RCC 7860 (cell line): ENCODE measurements around the gene ZNF200.
"Not testable (repeated sequence)": the region's sequence is repeated elsewhere in the genome, so short reads cannot be mapped to it uniquely, and the experiment has no call there.

Source experiments
- DNase-seq: peaks from one replicate; pipeline ENCODE4 v3.0.0-alpha.2; 2015; ENCODE audit warnings: low spot score
- FAIRE-seq: peaks from 2 replicates; lab custom pipeline; 2012; peaks lifted over from hg19 to GRCh38; lab: Jason Lieb, UNC

The ZNF200 gene

DNA sequence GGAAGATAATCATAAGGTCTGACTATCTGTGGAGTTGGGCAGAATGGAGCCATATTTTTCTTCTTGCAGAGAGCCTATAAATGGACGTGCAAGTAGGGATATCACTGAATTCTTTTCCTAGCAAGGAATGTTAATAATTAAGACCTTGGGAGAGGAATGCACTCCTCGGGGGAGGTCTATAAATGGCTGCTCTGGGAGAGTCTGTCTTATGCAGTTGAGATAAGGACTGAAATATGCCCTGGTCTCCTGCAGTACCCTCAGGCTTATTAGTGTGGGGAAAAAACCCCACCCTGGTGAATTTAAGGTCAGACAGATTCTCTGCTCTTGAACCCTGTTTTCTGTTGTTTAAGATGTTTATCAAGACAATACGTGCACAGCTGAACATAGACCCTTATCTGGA lies 29.0 kb downstream of the ZNF200 start:
- FAIRE-seq, DNase-seq: not testable (repeated sequence)

DNA sequence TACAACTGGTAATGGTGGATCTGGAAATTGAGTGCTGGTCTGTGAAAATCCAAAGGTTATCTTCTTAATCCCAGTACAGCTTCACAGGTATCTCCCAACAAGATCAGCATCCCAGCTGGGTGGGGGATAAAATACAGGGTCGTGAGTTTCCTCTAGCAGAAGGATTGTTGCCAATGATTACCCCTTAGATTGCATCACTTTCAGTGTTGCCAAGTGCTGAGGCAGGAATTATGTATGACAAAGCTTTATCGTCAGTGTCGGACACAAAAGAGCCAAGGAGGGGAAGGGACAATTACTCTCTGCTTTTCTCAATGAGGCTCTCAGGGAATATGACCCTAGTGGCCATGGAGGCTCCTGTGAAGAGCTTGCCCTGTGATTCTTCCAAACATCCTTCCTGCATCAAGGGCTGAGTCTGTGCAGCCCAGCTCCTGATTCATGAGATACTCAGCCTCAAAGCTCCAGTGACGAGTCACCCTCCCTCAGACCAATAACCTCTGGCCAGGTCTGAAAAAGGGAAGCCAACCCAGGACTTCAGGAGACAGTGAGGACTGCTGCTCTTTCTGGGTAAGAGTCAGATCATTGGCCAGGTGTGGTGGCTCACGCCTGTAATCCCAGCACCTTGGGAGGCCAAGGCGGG lies 31.9 kb downstream of the ZNF200 start:
- no peak for FAIRE-seq
- no peak for DNase-seq

DNA sequence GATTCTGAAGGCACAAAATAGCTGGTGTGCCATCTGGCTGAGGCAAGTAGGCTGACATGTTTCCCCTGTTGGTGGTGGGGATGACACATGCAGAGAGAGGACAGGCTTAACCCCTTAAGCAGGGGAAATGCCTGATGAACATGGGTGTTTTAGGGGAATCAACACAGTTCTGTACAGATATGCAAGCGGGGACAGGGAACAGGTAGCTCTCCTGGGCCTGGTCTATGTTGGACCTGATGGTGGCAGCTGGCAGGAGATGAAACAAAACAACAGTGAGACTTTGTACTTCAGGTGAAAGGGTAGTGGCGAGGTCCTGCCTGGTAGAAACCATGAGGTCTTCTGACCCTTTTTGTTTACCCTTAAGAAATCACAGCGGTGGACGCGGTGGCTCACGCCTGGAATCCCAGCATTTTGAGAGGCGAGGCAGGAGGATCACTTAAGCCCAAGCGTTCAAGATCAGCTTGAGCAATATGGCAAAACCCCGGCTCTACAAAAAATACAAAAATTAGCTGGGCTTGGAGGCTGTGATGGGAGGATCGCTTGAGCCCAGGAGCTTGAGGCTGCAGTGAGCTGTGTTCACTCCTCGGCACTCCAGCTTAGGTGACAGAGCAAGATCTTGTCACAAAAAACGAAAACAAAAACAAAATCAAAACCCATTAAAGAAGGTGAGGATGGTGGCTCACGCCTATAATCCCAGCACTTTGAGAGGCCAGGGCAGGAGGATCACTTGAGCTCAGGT lies 36.5 kb downstream of the ZNF200 start:
- DNase-seq (no peak), FAIRE-seq (no peak)

DNA sequence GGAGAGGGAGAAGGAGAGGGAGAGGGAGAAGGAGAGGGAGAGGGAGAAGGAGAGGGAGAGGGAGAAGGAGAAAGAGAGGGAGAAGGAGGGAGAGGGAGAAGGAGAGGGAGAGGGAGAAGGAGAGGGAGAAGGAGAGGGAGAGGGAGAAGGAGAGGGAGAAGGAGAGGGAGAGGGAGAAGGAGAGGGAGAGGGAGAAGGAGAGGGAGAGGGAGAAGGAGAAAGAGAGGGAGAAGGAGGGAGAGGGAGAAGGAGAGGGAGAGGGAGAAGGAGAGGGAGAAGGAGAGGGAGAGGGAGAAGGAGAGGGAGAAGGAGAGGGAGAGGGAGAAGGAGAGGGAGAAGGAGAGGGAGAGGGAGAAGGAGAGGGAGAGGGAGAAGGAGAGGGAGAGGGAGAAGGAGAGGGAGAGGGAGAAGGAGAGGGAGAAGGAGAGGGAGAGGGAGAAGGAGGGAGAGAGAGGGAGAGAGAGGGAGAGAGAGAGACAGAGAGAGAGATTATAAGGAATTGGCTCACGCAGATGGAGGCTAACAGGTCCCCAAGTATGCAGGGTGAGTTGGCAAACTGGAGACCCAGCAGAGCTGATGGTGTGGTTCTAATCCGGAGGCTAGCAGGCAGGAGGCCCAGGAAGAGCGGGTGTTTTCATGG lies 37.1 kb downstream of the ZNF200 start:
- not testable (repeated sequence) for DNase-seq, FAIRE-seq

DNA sequence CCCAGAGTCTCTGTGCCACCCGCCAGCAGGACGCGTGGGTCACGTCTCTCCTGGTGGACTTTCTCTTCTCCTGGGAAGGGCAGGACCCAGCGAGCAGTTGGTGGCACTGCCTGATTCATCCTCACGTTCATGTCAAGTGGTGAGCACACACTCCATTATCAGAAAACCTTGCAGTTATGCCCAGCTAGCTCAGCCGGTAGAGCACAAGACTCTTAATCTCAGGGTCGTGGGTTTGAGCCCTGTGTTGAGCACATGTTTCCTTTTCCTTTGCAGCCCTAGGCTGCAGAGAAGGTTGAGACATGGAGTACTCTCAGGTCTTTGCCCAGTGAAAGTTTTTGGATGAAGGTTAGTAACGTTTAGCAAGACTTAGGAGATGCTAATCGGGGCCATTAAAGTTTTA lies 39.0 kb downstream of the ZNF200 start:
- FAIRE-seq (no peak), DNase-seq (peak; percentile 23)

DNA sequence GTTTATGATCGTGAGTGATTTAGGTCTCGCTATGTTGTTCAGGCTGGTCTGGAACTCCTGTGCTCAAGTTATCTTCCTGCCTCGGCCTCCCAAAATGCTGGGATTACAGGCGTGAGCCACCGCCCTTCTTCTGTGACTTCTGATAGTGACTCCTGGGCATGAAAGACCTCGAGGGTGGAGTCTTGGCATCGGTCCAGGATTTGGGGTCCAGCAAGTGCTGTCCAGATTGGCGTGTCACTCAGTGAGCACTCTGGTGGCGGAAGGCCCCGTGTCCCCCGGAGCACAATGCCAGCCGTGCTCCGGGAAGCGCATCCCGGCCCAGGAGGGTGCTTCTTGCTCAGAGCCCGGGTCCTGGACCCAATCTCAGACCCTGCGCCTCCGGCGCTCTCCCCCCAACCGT lies 40.2 kb downstream of the ZNF200 start:
- FAIRE-seq = no peak
- DNase-seq = no peak

GRCh38 chr16:3193221-3194212 lies 41.4 kb downstream of the ZNF200 start:
- FAIRE-seq (no peak), DNase-seq (peak; percentile 47)

GRCh38 chr16:3192476-3193019 lies 42.4 kb downstream of the ZNF200 start:
- no peak for FAIRE-seq
- no peak for DNase-seq

GRCh38 chr16:3190949-3191353 lies 44.0 kb downstream of the ZNF200 start:
- DNase-seq (no peak), FAIRE-seq (no peak)

DNA sequence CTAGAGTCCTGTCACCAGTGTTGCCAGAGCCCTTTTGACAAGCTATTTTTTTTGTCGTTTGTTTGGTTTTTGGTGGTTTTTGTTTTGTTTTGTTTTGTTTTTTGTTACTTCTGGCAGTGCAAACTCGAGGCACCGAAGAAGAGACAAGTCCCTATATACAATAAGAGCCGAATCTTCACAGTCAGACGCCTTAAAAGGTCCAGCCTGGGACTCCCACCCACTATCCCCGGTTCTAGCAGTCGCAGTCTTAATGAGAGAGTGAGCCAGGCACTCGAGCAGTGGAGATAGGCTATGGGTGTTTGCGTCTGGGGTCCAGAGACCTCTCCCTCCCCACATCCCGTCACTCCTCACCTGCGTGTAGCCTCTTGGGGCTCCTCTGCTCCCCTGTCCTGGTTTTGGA lies 45.1 kb downstream of the ZNF200 start:
- no peak for FAIRE-seq

GRCh38 chr16:3188925-3189825 lies 45.8 kb downstream of the ZNF200 start:
- peak; percentile 63 for DNase-seq
- no peak for FAIRE-seq

More for the DNA sequence above, 45.1 kb downstream of the ZNF200 start:
- no peak for DNase-seq

GRCh38 chr16:3188675-3188924 lies 46.4 kb downstream of the ZNF200 start:
- no peak for FAIRE-seq
- DNase-seq = no peak

DNA sequence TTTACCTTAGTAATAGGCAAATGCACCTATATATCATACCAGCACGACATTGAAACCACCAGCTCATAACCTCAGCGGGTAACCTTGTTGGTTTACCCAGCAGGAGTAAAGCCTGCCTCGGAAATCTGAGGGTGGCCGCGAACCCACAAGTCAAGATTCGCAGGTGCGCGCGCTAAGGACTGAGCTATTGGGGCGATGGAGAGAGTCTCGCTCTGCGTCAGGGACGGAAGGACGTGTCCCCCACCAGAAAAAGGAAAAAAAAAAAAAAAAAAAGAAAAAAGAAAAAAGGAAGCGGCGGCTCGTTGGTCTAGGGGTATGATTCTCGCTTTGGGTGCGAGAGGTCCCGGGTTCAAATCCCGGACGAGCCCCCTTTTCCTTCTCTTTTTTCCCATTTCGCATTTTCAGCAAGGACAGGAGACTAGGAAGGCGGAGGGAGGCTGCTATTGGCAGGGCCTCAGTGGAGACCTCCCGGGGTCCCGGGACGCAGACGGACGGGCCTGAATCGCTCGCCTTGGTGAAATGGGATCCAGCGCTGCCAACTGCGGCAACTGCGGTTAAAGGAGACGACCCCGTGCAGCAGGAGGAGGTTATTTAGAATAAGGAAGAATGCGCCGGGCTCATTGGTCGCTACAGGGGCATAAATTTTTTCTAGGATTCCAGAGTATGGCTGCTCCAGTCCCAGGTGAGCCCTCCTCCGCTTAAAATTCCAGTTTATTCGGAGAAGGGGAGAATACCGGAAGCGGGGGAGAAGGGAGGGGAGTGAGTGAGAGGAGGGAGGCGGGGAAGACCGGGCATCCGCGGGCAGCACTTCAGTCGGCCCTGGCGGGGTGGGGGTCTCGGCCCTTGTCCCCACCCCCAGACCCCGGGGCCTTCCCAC lies 46.9 kb downstream of the ZNF200 start, which contains the start of gene OR1F1:
Gene OR1F1 (plus strand): TSS at position 407 of the 877 bp plus-strand sequence.
- peak; percentile 73 for FAIRE-seq
- DNase-seq = peak; percentile 90

GRCh38 chr16:3186946-3187690 lies 47.8 kb downstream of the ZNF200 start:
- DNase-seq (no peak), FAIRE-seq (no peak)

DNA sequence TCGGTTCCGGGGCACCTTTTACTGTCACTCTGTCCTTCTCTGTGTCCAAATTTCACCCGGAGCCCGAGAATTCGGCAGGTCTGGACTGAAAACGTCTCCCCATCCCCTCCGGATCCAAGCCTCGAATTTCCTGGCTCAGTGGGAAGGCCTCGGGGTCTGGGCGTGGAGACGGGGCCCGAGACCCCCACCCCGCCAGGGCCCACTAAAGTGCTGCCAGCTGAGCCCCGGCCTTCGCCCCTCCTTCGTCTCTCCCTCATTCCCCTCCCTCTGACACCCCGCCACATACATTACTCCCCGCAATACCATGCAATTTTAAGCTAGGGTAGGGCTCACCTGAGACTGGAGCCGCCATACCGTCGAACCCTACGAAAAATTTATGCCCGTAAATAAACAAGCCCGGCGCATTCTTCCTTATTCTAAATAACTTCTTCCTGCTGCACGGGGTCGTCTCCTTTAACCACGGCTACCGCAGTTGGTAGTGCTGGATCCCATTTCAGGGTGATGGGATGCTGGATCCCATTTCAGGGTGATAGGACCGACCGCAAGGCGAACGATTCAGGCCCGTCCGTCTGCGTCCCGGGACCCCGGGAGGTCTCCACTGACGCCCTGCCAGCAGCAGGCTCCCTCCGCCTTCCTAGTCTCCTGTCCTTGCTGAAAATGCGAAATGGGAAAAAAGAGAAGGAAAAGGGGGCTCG lies 51.4 kb downstream of the ZNF200 start:
- DNase-seq (no peak), FAIRE-seq (no peak)

GRCh38 chr16:3182608-3183444 lies 52.1 kb downstream of the ZNF200 start:
- peak; percentile 82 for DNase-seq
- FAIRE-seq = no peak

GRCh38 chr16:3182293-3182607 lies 52.7 kb downstream of the ZNF200 start:
- not testable (repeated sequence) for DNase-seq, FAIRE-seq
